Sigmoid colon (tissue), 7 donors: ENCODE measurements around the gene CFAP45. TPM values are rescaled to one million over a fixed set of nuclear protein-coding genes. Genes with fewer than 3 reads are reported as not detected.

ENCODE experiments used
- DNase-seq: peaks from one replicate; pipeline ENCODE4 v3.0.0-alpha.2; 2019
- H3K27ac ChIP-seq, 4 donors: fragments of 200-600 bp; sonication (generic); one replicate each; pipeline ENCODE4 v1.5.1; 2016 to 2019; ENCODE audit warnings: mild to moderate bottlenecking in 1 of 4
- H3K27me3 ChIP-seq, 3 donors: fragments of 200-600 bp; sonication (generic); one replicate each; pipeline ENCODE4 v1.5.1; 2019; ENCODE audit warnings: mild to moderate bottlenecking in 1 of 3
- H3K36me3 ChIP-seq, 4 donors: fragments of 200-600 bp; sonication (generic); one replicate each; pipeline ENCODE4 v1.5.1; 2016 to 2019
- H3K4me1 ChIP-seq, 4 donors: fragments of 200-600 bp; sonication (generic); one replicate each; pipeline ENCODE4 v1.5.1; 2017 to 2019
- H3K4me3 ChIP-seq, 4 donors: fragments of 200-600 bp; sonication (generic); one replicate each; pipeline ENCODE4 v1.5.1; 2017 to 2019; ENCODE audit warnings: mild to moderate bottlenecking in 2 of 4, moderate library complexity in 1 of 4
- H3K9me3 ChIP-seq, 4 donors: fragments of 200-600 bp in 3 of 4; sonication (generic) in 3 of 4; one replicate each; pipeline versions ENCODE4 v1.5.1 to v1.6.1; 2013 to 2019
- EP300 ChIP-seq, 4 donors: sonication (generic); formaldehyde crosslinking; IDR thresholded peaks; one replicate each; pipeline ENCODE4 v1.6.1; 2017; ENCODE audit warnings: antibody characterized with exemption in 4 of 4
- POLR2A ChIP-seq, 2 donors: fragments of 450-650 bp; IDR thresholded peaks; one replicate each; pipeline ENCODE4 v1.6.1; 2016; ENCODE audit warnings: antibody characterized with exemption in 2 of 2, mild to moderate bottlenecking in 2 of 2, moderate library complexity in 2 of 2
- POLR2AphosphoS5 ChIP-seq, 4 donors: sonication (generic); formaldehyde crosslinking; IDR thresholded peaks; one replicate each; pipeline ENCODE4 v1.6.1; 2017; ENCODE audit warnings: antibody characterized with exemption in 4 of 4
- WGBS, 2 donors: extraction: QIAGEN DNeasy Blood & Tissue Kit; methylation state at CpG; one replicate each; pipeline ENCODE4 v1.1.7; 2013; 5-methylcytosine and 5-hydroxymethylcytosine counted together
- intact Hi-C: fragments of 100-400 bp; cut with DNase I; formaldehyde crosslinking; loops from one replicate; pipeline ENCODE4 v1.15.1; 2023
- polyA plus RNA-seq, 3 donors: library from polyadenylated mRNA; stranded (reverse); fragments of 200-250 nt; gene quantifications; one replicate each; pipeline ENCODE4 v1.2.3, GENCODE V29; 2013
- total RNA-seq, 4 donors: library from RNA; depleted of rRNA; stranded (reverse); fragments of >200 nt; gene quantifications; one replicate each; pipeline ENCODE4 v1.1.0, GENCODE V29; 2016
- TF ChIP-seq, protein P1 (sequence below), 4 experiments: fragments of 450-650 bp in 3 of 4; fragments of 200-600 bp in 1 of 4; IDR thresholded peaks; one replicate each; pipeline ENCODE4 v1.5.1; 2016 to 2019; ENCODE audit warnings: antibody characterized with exemption in 4 of 4, mild to moderate bottlenecking in 3 of 4, moderate library complexity in 2 of 4
- donor health status: healthy with polysubstance abuse.
- donor health status: Bipolar disorder and iron deficiency.
- donor health status: healthy.

Gene CFAP45
- total and polyA plus RNA-seq, 7 donors: 0.29 to 1.8 (median 1.0) TPM; not detected in 3

DNA sequence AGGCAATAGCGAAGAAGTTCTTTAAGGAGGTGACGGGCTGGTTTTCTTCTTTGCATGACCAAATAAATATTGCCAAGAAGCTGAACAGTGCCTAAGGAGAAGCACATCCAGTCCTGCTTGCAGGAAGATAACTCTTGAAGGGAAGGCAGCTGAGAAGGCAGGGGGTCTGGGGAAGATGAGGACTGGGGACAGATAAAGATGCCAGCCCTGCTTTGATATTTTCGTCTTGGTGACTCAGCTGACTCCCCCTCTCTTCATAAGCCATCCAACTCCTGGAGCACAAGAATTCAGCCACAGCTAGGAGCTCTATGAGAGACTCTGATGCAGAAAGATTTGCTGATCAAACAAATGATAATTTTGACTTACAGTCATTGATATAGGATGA lies 3.4 kb downstream of the CFAP45 start:
- H3K27me3 ChIP-seq: no peaks in the 10 kb centered on the region
- H3K36me3 ChIP-seq: no peaks in the 10 kb centered on the region
- intact Hi-C loops: no loop called here
- no peak for DNase-seq
- no peak for TF ChIP-seq POLR2AphosphoS5 (IDR thresholded peaks at IDR 0.05)
- TF ChIP-seq EP300 (IDR thresholded peaks at IDR 0.05): no peak
- TF ChIP-seq POLR2A (IDR thresholded peaks at IDR 0.05): no peak
- TF ChIP-seq, protein P1, sequence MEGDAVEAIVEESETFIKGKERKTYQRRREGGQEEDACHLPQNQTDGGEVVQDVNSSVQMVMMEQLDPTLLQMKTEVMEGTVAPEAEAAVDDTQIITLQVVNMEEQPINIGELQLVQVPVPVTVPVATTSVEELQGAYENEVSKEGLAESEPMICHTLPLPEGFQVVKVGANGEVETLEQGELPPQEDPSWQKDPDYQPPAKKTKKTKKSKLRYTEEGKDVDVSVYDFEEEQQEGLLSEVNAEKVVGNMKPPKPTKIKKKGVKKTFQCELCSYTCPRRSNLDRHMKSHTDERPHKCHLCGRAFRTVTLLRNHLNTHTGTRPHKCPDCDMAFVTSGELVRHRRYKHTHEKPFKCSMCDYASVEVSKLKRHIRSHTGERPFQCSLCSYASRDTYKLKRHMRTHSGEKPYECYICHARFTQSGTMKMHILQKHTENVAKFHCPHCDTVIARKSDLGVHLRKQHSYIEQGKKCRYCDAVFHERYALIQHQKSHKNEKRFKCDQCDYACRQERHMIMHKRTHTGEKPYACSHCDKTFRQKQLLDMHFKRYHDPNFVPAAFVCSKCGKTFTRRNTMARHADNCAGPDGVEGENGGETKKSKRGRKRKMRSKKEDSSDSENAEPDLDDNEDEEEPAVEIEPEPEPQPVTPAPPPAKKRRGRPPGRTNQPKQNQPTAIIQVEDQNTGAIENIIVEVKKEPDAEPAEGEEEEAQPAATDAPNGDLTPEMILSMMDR (IDR thresholded peaks at IDR 0.05): no peak
- WGBS, 2 donors: 81 to 83% methylated on average over 3 of the region's 3 CpGs
- peak overlapping the region in 2 of 4 donors; percentile 10 to 53 for H3K27ac ChIP-seq
- H3K4me1 ChIP-seq: peaks cover 0 to 11% (median 9%) of the 10 kb centered on the region in 4 donors
- H3K9me3 ChIP-seq: no peaks in the 10 kb centered on the region
- H3K4me3 ChIP-seq: no peak overlapping the region

DNA sequence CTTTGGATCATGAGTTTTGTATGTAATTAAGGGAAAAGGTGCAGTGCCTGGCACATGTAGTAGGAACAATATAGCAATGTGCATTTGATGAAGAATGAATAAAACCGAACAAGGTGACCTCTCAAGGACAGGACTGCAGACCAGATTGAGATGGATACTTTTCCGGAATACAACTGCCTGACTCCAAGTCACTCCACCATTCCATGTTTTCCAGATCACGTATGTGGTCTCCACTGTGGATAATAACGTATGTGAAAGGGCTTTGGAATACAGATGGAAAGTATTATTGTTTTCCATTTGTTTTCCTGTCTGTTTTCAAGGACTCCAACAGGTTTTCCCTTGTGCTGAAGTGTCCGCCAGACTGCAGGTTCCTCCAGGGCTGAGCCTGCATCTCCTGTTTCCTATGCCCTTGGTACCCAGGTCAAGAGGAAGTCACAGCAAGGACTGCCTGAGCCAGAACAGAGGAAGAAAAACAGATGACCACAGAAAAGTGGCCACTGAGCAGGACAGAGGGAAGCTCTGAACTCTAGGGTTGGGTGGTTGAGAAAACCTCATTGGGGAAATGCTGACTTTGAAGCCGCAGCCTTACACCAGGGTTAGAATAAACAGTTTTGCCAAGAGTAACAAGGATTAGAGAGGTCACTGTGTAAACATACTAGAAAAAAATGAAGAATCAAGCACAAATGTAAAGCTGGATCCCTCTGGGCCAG lies 4.0 kb downstream of the CFAP45 start:
- intact Hi-C loops: no loop called here
- H3K27me3 ChIP-seq: no peaks in the 10 kb centered on the region
- WGBS, 2 donors: 78 to 85% methylated on average over 6 of the region's 6 CpGs
- no peaks in the 10 kb centered on the region for H3K9me3 ChIP-seq
- TF ChIP-seq POLR2A (IDR thresholded peaks at IDR 0.05) (no peak), EP300 (IDR thresholded peaks at IDR 0.05) (no peak), POLR2AphosphoS5 (IDR thresholded peaks at IDR 0.05) (no peak)
- TF ChIP-seq, protein P1 (IDR thresholded peaks at IDR 0.05): no peak
- no peaks in the 10 kb centered on the region for H3K36me3 ChIP-seq
- H3K4me3 ChIP-seq: no peak overlapping the region
- DNase-seq: peak; percentile 56
- H3K27ac ChIP-seq: peak overlapping the region in 1 of 4 donors; percentile 53
- peaks cover 0 to 11% (median 9%) of the 10 kb centered on the region in 4 donors for H3K4me1 ChIP-seq

DNA sequence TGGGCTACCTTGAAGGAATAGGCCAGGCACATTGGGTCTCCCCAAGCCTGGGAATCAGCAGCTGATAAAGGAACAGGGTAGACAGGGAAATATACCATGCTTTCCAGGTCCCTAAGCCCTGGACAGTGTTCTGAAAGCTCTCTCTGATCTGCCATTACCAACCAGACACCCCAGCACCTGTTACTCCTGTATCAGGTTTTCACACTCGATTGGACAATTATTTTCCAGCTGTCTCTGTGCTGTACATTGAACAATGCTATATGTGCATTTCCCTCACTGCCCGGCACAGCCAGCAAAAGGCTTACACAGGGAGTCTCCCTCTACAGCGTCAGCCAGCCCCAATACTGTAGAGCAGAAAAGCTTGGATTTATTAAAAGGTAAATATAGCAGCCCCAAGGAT lies 4.7 kb downstream of the CFAP45 start:
- intact Hi-C loops: no loop called here

DNA sequence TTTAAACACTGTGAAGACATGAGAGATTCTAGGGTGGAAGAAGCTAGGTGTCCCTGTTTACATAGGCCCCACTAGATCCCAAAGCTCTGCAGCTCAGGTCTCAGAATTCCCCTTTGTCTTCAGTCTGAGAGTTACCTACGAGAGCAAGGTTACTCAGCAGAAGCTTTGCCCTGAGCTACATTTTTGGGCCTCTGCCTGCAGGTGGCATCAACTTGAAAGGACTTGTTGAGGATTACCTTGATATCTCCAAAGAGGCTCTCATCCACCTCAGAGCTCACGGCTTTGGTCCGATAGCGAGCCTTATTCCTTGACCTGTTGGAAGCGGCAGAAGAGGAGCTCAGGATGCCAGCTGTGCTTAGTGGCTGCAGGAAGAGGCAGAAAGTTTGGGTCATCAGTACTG lies 7.0 kb downstream of the CFAP45 start:
- H3K4me1 ChIP-seq: peaks cover 0 to 5% (median 0%) of the 10 kb centered on the region in 4 donors
- no peaks in the 10 kb centered on the region for H3K36me3 ChIP-seq
- no peak overlapping the region for H3K4me3 ChIP-seq
- no peak overlapping the region for H3K27ac ChIP-seq
- H3K9me3 ChIP-seq: no peaks in the 10 kb centered on the region
- no peaks in the 10 kb centered on the region for H3K27me3 ChIP-seq
- intact Hi-C loops: no loop called here
- 83 to 87% methylated on average over 5 of the region's 5 CpGs for WGBS, 2 donors
- no peak for DNase-seq
- TF ChIP-seq POLR2A (IDR thresholded peaks at IDR 0.05) (no peak), EP300 (IDR thresholded peaks at IDR 0.05) (no peak), POLR2AphosphoS5 (IDR thresholded peaks at IDR 0.05) (no peak)
- TF ChIP-seq, protein P1 (IDR thresholded peaks at IDR 0.05): no peak

More for the DNA sequence above, 4.7 kb downstream of the CFAP45 start:
- no peaks in the 10 kb centered on the region for H3K36me3 ChIP-seq
- H3K4me3 ChIP-seq: no peak overlapping the region
- H3K4me1 ChIP-seq: peaks cover 0 to 8% (median 7%) of the 10 kb centered on the region in 4 donors
- H3K27me3 ChIP-seq: no peaks in the 10 kb centered on the region
- DNase-seq: no peak
- no peak overlapping the region for H3K27ac ChIP-seq
- 84 to 86% methylated on average over 3 of the region's 3 CpGs for WGBS, 2 donors
- H3K9me3 ChIP-seq: no peaks in the 10 kb centered on the region
- no peak for TF ChIP-seq POLR2AphosphoS5 (IDR thresholded peaks at IDR 0.05)
- TF ChIP-seq POLR2A (IDR thresholded peaks at IDR 0.05): no peak
- TF ChIP-seq, protein P1 (IDR thresholded peaks at IDR 0.05): no peak
- no peak for TF ChIP-seq EP300 (IDR thresholded peaks at IDR 0.05)
